DND-41 (cell line): ENCODE results near the gene FADS6.

Source experiments
- CTCF ChIP-seq: IDR thresholded peaks from 2 replicates; pipeline ENCODE4 v1.5.1; 2012; ENCODE audit warnings: borderline replicate concordance, low read length, moderate library complexity, mild to moderate bottlenecking; ENCODE audit not compliant: poor library complexity, severe bottlenecking; ENCODE audit errors: extremely low read depth
- EZH2 ChIP-seq: IDR thresholded peaks from 3 replicates; pipeline ENCODE4 v1.6.1; 2012; ENCODE audit warnings: borderline replicate concordance, low read depth, mild to moderate bottlenecking, moderate library complexity, low read length, inconsistent platforms; ENCODE audit not compliant: severe bottlenecking

DNA sequence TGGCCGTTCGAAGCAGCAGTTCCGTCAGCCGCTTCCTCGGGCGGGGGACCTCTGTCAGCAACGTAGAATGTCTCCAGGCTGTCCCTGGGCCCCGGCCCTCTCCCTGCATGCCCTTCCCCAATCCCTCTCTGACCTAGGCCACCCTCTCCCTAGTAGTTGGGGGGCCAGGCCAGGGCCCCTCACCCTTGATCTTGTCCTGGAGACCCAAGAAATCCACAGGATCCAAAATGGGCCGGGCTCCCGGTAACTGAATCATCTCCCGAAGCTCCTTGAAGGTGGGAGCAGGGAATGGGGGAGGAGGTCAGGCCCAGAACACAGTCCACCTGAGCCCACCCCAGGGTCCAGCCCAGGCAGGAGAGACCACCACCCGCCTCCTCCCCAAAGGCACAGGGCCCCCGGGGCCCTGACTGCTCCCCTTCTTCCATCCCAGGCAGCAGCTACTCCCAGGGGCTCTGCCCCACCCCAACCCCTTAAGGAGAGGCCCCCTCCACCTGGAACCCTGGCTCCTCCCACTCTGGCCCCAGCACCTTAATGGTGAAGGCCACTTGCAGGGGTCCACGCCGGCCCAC is 29.1 kb downstream of the FADS6 start:
- no peak for TF ChIP-seq CTCF
- no peak for TF ChIP-seq EZH2
